ENCODE data around the gene MAIP1.

Gene MAIP1

DNA sequence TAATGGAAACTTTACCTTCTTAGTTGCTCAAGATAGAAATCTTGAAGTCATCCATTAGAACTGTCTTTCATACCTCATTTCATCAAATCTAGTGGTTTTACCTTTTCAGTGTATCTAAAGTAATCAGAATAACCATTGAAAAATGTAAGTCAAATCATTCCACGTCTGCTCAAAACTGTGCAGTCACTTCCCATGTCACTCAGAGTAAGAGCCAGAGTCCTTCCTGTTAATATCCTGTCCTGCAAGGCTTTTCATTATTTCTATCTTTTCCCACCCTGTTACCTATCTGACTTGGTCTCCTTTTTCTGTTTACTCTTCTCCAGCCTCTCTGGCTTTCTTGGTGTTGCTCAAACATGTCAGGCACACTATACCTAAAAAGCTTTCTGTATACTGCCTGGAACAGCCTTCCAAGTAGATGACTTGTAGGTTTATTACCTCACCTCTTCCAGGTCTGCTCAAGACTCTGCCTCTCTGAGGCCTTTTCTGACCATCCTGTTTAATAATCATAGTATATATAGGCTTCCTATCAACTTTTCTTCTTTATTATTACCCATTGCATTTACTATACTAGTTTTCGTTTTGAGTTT is 40.9 kb upstream of the MAIP1 start:
- intact Hi-C loops (cut with DNase I; ENCODE audit: low total_unique reads) = no loop called here
- no peak for DNase-seq
- Histone ChIP-seq H3K27me3 (no peaks in the 10 kb centered on the region), H3K27ac (no peak overlapping the region), H3K9me3 (no peaks in the 10 kb centered on the region), H3K36me3 (peaks cover 13 to 31% (median 24%) of the 10 kb centered on the region in 3 donors), H3K4me3 (no peak overlapping the region), H3K4me1 (peaks cover 0 to 29% (median 14%) of the 10 kb centered on the region in 4 donors)
- no peak for TF ChIP-seq CTCF (IDR thresholded peaks at IDR 0.05)

DNA sequence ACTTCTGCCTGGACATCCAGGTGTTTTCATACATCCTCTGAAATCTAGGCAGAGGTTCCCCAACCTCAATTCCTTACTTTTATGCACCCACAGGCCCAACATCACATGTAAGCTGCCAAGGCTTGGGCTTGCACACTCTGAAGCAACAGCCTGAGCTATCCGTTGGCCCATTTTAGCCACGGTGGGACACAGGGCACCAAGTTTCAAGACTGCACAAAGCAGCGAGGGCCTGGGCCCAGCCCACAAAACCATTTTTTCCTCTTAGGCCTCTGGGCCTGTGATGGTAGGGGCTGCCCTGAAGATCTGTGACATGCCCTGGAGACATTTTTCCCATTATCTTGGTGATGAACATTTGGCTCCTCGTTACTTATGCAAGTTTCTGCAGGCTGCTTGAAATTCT is 38.4 kb upstream of the MAIP1 start:
- H3K27ac ChIP-seq = no peak overlapping the region
- H3K9me3 ChIP-seq = no peaks in the 10 kb centered on the region
- H3K27me3 ChIP-seq = no peaks in the 10 kb centered on the region
- no peak overlapping the region for H3K4me3 ChIP-seq
- H3K4me1 ChIP-seq = peaks cover 0 to 24% (median 9%) of the 10 kb centered on the region in 4 donors
- DNase-seq = no peak
- no peak for TF ChIP-seq CTCF (IDR thresholded peaks at IDR 0.05)
- H3K36me3 ChIP-seq = peaks cover 13 to 32% (median 24%) of the 10 kb centered on the region in 3 donors
- intact Hi-C loops (cut with DNase I; ENCODE audit: low total_unique reads) = no loop called here

DNA sequence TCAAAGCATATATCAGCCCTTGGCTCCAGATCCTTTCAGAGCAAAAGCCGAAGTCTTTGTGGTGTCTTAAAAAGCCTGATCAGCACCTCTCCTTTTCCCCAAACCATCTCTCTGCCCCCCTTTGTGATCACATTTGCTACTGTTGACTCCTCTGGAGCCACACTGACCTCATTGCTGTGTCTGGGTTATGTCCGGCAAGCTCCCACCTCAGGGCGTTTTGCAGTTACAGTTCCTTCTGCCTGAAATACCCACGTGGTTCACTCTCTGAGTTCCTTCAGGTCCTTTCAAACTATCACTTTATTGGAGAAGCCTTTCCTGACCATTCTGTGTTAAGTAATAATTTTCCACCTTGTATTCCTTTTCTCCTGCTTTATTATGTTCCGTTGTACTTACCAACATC is 32.5 kb upstream of the MAIP1 start:
- no peak for DNase-seq
- H3K4me1 ChIP-seq = no peaks in the 10 kb centered on the region
- no peaks in the 10 kb centered on the region for H3K27me3 ChIP-seq
- H3K27ac ChIP-seq = no peak overlapping the region
- intact Hi-C loops (cut with DNase I; ENCODE audit: low total_unique reads) = no loop called here
- peaks cover 13 to 19% (median 18%) of the 10 kb centered on the region in 3 donors for H3K36me3 ChIP-seq
- TF ChIP-seq CTCF (IDR thresholded peaks at IDR 0.05) = no peak
- H3K4me3 ChIP-seq = no peak overlapping the region
- H3K9me3 ChIP-seq = no peaks in the 10 kb centered on the region

- no peaks in the 10 kb centered on the region for H3K4me1 ChIP-seq
- no peak for TF ChIP-seq CTCF (IDR thresholded peaks at IDR 0.05)
- no peak overlapping the region for H3K4me3 ChIP-seq
- H3K9me3 ChIP-seq = no peaks in the 10 kb centered on the region
- DNase-seq = no peak
- peaks cover 5 to 10% (median 9%) of the 10 kb centered on the region in 3 donors for H3K36me3 ChIP-seq
- intact Hi-C loops (cut with DNase I; ENCODE audit: low total_unique reads) = no loop called here
- H3K27me3 ChIP-seq = no peaks in the 10 kb centered on the region
- no peak overlapping the region for H3K27ac ChIP-seq
Observed at GRCh38 chr2:199923924-199924323, 31.5 kb upstream of the MAIP1 start.

GRCh38 chr2:199926806-199927205 is 28.6 kb upstream of the MAIP1 start:
- Histone ChIP-seq H3K4me1 (no peaks in the 10 kb centered on the region), H3K27ac (no peak overlapping the region), H3K36me3 (peaks cover under 1 to 23% (median 14%) of the 10 kb centered on the region in 3 donors), H3K27me3 (no peaks in the 10 kb centered on the region), H3K4me3 (no peak overlapping the region), H3K9me3 (no peaks in the 10 kb centered on the region)
- intact Hi-C loops (cut with DNase I; ENCODE audit: low total_unique reads) = no loop called here
- no peak for DNase-seq
- no peak for TF ChIP-seq CTCF (IDR thresholded peaks at IDR 0.05)

GRCh38 chr2:199928226-199928625 is 27.2 kb upstream of the MAIP1 start:
- no peak for DNase-seq
- Histone ChIP-seq H3K27ac (no peak overlapping the region), H3K4me3 (no peak overlapping the region), H3K4me1 (no peaks in the 10 kb centered on the region), H3K36me3 (peaks cover 15 to 33% (median 27%) of the 10 kb centered on the region in 3 donors), H3K9me3 (no peaks in the 10 kb centered on the region), H3K27me3 (no peaks in the 10 kb centered on the region)
- intact Hi-C loops (cut with DNase I; ENCODE audit: low total_unique reads) = no loop called here
- no peak for TF ChIP-seq CTCF (IDR thresholded peaks at IDR 0.05)

Measured in tibial artery (tissue), 4 donors.